Epithelial cell of esophagus (primary cell): ENCODE data around the gene OR52W1.
"Not testable (repeated sequence)": the region's sequence is repeated elsewhere in the genome, so short reads cannot be mapped to it uniquely, and the experiment has no call there.

Experiments used
- DNase-seq: peaks from one replicate; pipeline ENCODE4 v3.0.0; 2010; ENCODE audit warnings: low read depth
- H3K4me3 ChIP-seq: 2 replicates; pipeline ENCODE4 v1.5.1; 2011; ENCODE audit warnings: mild to moderate bottlenecking, low read length, control low read depth
- TF ChIP-seq, protein P1 (sequence below): IDR thresholded peaks from 2 replicates; pipeline ENCODE4 v1.5.1; 2011; ENCODE audit warnings: low read depth, mild to moderate bottlenecking, low read length, control low read depth, inconsistent platforms; ENCODE audit not compliant: insufficient read depth; ENCODE audit errors: missing control alignments

The OR52W1 gene

DNA sequence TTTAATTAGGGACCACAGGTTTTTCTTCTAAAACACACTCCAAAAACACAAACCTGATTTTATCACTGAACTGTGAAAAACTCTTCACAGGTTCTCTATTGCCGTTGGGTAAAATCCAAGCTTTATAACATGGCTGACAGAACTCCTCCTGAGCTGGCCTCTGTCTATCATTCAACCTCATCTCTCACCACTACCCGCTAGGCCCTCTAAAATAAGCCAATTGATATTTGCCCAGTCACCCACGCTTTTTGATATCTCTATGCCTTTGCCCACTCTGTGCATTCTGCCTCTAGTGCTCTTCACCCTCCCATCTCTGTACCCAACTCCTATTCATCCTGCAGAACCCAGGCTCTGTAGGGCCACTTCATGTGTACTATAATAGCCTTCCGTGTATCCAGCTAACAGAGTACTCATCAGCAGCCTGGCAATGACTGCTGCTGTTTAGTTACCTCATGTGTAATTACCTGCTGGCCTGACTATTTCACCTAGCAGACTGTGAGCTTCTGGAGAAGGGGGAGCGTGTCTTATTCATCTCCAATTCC lies 38.8 kb downstream of the OR52W1 start:
- TF ChIP-seq, protein P1, sequence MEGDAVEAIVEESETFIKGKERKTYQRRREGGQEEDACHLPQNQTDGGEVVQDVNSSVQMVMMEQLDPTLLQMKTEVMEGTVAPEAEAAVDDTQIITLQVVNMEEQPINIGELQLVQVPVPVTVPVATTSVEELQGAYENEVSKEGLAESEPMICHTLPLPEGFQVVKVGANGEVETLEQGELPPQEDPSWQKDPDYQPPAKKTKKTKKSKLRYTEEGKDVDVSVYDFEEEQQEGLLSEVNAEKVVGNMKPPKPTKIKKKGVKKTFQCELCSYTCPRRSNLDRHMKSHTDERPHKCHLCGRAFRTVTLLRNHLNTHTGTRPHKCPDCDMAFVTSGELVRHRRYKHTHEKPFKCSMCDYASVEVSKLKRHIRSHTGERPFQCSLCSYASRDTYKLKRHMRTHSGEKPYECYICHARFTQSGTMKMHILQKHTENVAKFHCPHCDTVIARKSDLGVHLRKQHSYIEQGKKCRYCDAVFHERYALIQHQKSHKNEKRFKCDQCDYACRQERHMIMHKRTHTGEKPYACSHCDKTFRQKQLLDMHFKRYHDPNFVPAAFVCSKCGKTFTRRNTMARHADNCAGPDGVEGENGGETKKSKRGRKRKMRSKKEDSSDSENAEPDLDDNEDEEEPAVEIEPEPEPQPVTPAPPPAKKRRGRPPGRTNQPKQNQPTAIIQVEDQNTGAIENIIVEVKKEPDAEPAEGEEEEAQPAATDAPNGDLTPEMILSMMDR, result no peak
- no peak overlapping the region for H3K4me3 ChIP-seq
- no peak for DNase-seq

DNA sequence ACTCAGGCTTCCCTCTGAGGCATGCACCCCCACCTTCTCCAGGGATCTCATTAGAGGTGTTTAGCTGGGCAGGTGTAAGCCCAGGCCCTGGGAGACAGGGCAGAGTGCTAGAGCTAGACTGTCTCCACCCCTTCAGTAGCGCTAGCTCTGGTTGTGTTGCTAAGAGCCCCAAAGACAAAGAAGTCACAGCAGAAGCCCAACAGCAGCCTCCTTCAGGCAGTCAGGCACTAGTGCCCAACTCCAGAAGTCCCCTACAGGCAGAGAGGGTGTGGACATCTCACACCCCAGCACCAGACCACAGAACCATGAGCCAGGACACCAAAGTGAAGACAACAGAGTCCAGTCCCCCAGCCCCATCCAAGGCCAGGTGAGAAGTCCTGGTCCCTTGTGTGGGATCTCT lies 39.9 kb downstream of the OR52W1 start, which contains the start of gene CNGA4:
Gene CNGA4 (plus strand): TSS at position 188 of the 400 bp plus-strand sequence. CDS start 118 bp downstream, at position 306.
- no peak for DNase-seq
- no peak within 1 kb of the TSS for H3K4me3 ChIP-seq
- TF ChIP-seq, protein P1, result no peak

DNA sequence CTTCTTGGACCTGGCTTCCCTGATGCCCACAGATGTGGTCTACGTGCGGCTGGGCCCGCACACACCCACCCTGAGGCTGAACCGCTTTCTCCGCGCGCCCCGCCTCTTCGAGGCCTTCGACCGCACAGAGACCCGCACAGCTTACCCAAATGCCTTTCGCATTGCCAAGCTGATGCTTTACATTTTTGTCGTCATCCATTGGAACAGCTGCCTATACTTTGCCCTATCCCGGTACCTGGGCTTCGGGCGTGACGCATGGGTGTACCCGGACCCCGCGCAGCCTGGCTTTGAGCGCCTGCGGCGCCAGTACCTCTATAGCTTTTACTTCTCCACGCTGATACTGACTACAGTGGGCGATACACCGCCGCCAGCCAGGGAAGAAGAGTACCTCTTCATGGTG lies 41.1 kb downstream of the OR52W1 start:
- no peak for DNase-seq
- no peak overlapping the region for H3K4me3 ChIP-seq
- TF ChIP-seq, protein P1, result no peak

DNA sequence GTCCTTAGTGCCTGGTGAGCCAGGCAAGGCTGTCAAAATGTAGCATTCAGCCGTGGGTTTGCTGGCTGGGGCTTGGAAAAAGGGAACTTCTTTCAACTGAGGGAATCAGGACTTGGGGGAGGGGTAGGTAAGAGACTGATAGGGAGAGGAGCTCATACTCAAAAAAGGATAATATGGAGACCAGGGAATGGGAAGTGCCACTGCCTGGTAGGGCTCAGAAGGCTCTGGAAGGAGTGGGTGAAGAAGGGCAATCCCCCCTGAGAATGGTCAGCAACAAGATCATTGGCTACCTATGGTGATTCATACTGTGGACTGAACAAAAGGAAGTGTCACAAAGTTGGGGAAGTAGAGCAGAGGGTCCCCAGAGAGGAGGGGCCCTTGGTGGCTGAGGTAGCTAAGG lies 41.8 kb downstream of the OR52W1 start:
- TF ChIP-seq, protein P1, result no peak
- no peak overlapping the region for H3K4me3 ChIP-seq
- no peak for DNase-seq

DNA sequence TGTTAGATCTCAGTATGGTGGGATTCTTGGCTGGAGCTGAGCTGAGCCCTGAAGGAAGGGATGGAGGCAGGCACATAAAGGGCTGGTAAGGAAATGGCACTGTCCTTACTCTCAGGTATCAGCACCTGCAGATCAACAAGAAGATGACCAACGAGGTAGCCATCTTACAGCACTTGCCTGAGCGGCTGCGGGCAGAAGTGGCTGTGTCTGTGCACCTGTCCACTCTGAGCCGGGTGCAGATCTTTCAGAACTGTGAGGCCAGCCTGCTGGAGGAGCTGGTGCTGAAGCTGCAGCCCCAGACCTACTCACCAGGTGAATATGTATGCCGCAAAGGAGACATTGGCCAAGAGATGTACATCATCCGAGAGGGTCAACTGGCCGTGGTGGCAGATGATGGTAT lies 42.3 kb downstream of the OR52W1 start:
- H3K4me3 ChIP-seq, result no peak overlapping the region
- TF ChIP-seq, protein P1, result no peak
- no peak for DNase-seq

DNA sequence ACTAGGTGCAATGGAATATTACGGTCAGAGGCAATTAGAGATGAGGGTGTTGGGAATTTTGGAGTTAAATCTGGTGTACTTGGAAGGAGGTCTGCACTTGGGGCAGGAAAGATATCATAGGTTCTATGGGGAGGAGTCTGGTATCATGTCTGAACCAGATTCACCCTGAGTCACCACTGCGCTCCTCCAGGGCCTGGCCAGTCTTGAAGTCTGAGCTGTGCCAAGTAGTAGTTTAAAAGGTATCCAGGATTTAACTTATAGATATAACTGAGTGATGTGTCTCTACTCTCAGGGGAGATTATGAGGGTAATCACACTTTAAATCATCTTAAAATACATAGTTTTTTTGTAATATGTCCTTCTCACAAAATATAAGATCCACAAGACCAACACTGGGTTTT lies 46.5 kb downstream of the OR52W1 start:
- peak; percentile 73 for DNase-seq
- H3K4me3 ChIP-seq, result no peak overlapping the region
- TF ChIP-seq, protein P1, result no peak

DNA sequence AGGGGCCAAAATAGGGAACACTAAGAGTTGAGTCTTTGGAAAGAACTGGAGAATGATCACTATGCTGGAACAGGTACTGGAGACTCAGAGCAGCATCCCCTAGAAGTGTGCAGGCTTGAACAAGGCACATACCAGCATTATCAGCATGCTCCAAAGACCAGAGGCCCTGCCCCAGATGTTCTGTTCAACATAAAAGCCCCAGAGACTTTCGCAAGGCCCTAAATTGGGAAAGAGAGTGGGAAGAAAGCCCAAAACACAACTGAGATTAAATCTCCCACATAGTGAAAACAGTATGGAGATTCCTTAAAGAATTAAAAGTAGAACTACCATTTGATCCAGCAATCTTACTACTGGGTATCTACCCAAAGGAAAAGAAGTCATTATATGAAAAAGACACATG lies 49.2 kb downstream of the OR52W1 start:
- TF ChIP-seq, protein P1, result no peak
- no peak for DNase-seq
- H3K4me3 ChIP-seq, result no peak overlapping the region

DNA sequence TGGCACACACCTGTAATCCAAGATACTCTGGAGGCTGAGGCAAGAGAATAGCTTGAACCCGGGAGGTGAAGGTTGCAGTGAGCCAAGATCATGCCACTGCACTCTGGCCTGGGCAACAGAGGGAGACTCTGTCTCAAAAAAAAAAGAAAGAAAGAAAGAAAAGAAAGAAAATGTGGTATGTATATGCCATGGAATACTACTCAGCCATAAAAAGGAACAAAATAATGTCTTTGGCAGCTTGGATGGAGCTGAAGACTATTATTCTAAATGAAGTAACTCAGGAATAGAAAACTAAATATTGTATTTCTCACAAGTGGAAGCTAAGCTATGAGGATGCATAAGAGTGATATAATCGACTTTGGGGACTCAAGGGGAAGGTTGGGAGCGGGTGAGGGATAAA lies 49.9 kb downstream of the OR52W1 start:
- DNase-seq, H3K4me3 ChIP-seq: not testable (repeated sequence)
